ENCODE results near the gene MEGF11. TPM values are rescaled to one million over a fixed set of nuclear protein-coding genes. Genes with fewer than 3 reads are reported as not detected.

The MEGF11 gene
- total RNA-seq, 1 experiment from 2014 or later: 1.2 TPM

DNA sequence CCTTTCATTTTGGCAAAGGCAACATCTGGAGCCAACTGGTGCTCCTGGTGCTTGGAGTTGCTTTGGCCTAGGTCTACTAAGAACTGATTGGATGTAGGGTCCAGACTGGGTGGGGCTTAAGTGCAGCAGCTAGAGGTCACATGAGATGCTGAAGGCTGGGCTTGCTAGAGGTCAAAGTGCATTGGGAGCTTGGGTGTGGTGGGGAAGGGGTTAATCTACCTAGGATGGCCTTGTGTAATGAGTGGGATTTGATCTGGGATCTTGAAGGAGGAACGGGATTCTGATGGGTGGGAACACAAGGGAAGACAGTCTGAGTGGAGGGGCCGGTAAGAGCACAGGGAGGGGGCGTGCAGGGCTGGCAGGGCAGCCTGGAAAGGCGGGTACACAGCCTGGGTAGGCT, 258.7 kb downstream of the MEGF11 start:
- Histone ChIP-seq H3K9ac (ENCODE audit: extremely low read depth, insufficient read length, low read length) (no peak overlapping the region), H4K20me1 (ENCODE audit: control insufficient read depth, insufficient read depth, insufficient read length) (no peaks in the 10 kb centered on the region), H4K8ac (replicated peaks; ENCODE audit: insufficient read length, low read depth, low read length) (no peak overlapping the region), H3K23me2 (ENCODE audit: insufficient read length, low read depth, low read length, poor library complexity, severe bottlenecking) (no peaks in the 10 kb centered on the region), H3K14ac (ENCODE audit: insufficient read depth, low read length) (no peak overlapping the region), H3K27ac (ENCODE audit: insufficient read length, low read depth, low read length) (no peak overlapping the region), H3K4me2 (ENCODE audit: insufficient read depth, insufficient read length, low read length) (no peak overlapping the region), H3K56ac (ENCODE audit: insufficient read length, low read depth, low read length) (no peak overlapping the region), H3K9me3 (ENCODE audit: control insufficient read depth, low read depth, low read length) (no peaks in the 10 kb centered on the region), H3T11ph (ENCODE audit: low read length) (no peak overlapping the region), H2AK5ac (ENCODE audit: insufficient read length, low read length) (no peak overlapping the region), H2BK120ac (ENCODE audit: low read depth, low read length, poor library complexity, severe bottlenecking) (no peak overlapping the region), H4K91ac (ENCODE audit: insufficient read length, low read depth, low read length) (no peak overlapping the region), H2BK12ac (ENCODE audit: insufficient read length, low read depth, low read length) (no peak overlapping the region), H2AFZ (ENCODE audit: low read length) (no peak overlapping the region), H2BK15ac (ENCODE audit: low read depth, low read length) (no peak overlapping the region), H2BK20ac (ENCODE audit: low read depth, low read length, poor library complexity, severe bottlenecking) (no peak overlapping the region), H2BK5ac (ENCODE audit: insufficient read length, low read length) (no peak overlapping the region), H3K4me1 (ENCODE audit: insufficient read depth, low read length) (no peaks in the 10 kb centered on the region), H3K79me2 (ENCODE audit: insufficient read depth, low read length) (no peaks in the 10 kb centered on the region), H3K18ac (ENCODE audit: insufficient read length, low read depth, low read length) (no peak overlapping the region), H4K5ac (ENCODE audit: insufficient read length, low read depth, low read length) (no peak overlapping the region), H3K23ac (ENCODE audit: insufficient read length, low read depth, low read length) (no peak overlapping the region), H3K4ac (ENCODE audit: low read depth, low read length) (no peak overlapping the region), H3K79me1 (ENCODE audit: insufficient read depth, low read depth, low read length, poor library complexity, severe bottlenecking) (no peaks in the 10 kb centered on the region), H3K27me3 (ENCODE audit: insufficient read depth, low read length) (no peaks in the 10 kb centered on the region)
- Mint-ChIP-seq H3K27me3 (ENCODE audit: low read depth) (no peaks in the 10 kb centered on the region; the same call in none of the 2 replicates), H3K4me1 (peaks cover 31 to 39% of the 10 kb centered on the region in 2 experiments), H3K36me3 (ENCODE audit: insufficient read depth in 1 of 3, low read depth in 3 of 3) (no peaks in the 10 kb centered on the region), H3K9me3 (no peaks in the 10 kb centered on the region), H3K4me3 (no peak overlapping the region; a peak in 1 of 5 replicates), H3K27ac (peak overlapping the region in 1 of 3 experiments; percentile 81; a peak in 1 of 7 replicates)
- TF ChIP-seq, protein P1, sequence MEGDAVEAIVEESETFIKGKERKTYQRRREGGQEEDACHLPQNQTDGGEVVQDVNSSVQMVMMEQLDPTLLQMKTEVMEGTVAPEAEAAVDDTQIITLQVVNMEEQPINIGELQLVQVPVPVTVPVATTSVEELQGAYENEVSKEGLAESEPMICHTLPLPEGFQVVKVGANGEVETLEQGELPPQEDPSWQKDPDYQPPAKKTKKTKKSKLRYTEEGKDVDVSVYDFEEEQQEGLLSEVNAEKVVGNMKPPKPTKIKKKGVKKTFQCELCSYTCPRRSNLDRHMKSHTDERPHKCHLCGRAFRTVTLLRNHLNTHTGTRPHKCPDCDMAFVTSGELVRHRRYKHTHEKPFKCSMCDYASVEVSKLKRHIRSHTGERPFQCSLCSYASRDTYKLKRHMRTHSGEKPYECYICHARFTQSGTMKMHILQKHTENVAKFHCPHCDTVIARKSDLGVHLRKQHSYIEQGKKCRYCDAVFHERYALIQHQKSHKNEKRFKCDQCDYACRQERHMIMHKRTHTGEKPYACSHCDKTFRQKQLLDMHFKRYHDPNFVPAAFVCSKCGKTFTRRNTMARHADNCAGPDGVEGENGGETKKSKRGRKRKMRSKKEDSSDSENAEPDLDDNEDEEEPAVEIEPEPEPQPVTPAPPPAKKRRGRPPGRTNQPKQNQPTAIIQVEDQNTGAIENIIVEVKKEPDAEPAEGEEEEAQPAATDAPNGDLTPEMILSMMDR (conservative IDR thresholded peaks at IDR 0.05): no peak
- no CpG with 5 or more reads among the region's 4 CpGs for WGBS (ENCODE audit: extremely low coverage, insufficient read length, low lambda C conversion rate)
- DNase-seq: no peak
